NCI-H69 (cell line): ENCODE data around the gene ZNF699.
"Not testable (repeated sequence)": the region's sequence is repeated elsewhere in the genome, so short reads cannot be mapped to it uniquely, and the experiment has no call there.

ENCODE experiments used
- DNase-seq: peaks from one replicate; lab custom pipeline; 2025; lab: John Stamatoyannopoulos, UW

The ZNF699 gene

GRCh38 chr19:9283485-9283884 lies 26.2 kb downstream of the ZNF699 start:
- not testable (repeated sequence) for DNase-seq

- DNase-seq, result no peak
Observed at GRCh38 chr19:9251236-9251635, 58.4 kb downstream of the ZNF699 start.

- DNase-seq, result no peak
Observed at GRCh38 chr19:9250630-9251029, 59.0 kb downstream of the ZNF699 start, which contains the start of gene OR7E24. Gene OR7E24, plus strand, starts transcription at chr19:9250930. Its CDS starts 114 bp downstream, at chr19:9251044.
